Measurements from ENCODE around the gene SIKE1.

DNA sequence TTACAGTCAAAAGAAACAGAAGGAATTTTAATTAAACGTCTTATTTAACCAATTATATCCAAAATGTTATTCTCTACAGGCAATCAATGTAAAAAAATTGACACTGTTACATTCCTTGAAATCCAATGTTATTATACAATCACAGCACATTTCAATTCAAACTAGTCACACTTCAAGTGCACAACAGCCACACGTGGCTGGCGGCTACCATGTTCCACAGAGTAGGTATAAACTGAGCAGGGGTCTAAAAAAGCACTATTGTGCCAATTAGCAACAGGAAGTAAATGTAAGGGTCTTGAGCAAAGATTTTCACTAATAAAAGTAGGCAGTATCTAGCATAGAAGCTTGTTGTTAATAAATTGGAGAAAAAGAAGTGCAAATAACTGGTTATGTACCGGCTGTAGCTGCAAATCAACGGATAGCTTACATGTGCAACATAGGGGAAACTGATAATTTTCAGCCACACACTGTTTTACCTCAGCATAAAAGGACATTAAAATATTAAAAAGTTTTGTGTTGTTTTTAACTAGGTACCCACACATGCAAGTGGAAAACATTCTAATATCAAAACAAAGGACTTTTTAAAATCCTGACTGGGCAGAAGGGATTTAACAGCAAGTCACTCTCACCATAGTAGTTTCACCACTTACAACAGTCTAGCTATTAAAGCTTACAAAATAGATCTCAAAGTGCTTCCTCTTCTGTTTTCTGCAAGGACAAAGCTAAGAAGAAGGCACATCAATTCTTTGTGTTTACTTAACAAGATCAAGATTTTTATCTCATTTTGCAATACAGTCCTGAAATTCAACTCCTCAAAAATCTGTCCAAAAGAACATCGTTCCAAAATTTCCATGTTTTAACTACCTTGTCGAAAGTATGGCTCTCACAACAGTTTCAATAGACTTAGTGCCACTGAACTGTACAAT, 25.2 kb downstream of the SIKE1 start:
- TF ChIP-seq CTCF (IDR thresholded peaks at IDR 0.05) = no peak
- TF ChIP-seq POLR2AphosphoS5 (IDR thresholded peaks at IDR 0.05; ENCODE audit: insufficient read depth in 1 of 2, low read depth in 1 of 2) = no peak
